HEK293 (cell line): ENCODE results near the gene CEND1.

Experiments
- ATF2 ChIP-seq: fragments of 450-650 bp; formaldehyde crosslinking; IDR thresholded peaks from 2 replicates; pipeline ENCODE4 v1.5.1; 2016; ENCODE audit warnings: missing biosample characterization, missing genetic modification characterization, low read depth
- CTCF ChIP-seq: fragments of 450-650 bp; formaldehyde crosslinking; IDR thresholded peaks from 2 replicates; pipeline ENCODE4 v1.5.1; 2016; ENCODE audit warnings: missing biosample characterization, missing genetic modification characterization
- KLF1 ChIP-seq: fragments of 450-650 bp; formaldehyde crosslinking; IDR thresholded peaks from 2 replicates; pipeline ENCODE4 v1.5.1; 2016; ENCODE audit warnings: missing biosample characterization, missing genetic modification characterization
- KLF17 ChIP-seq: fragments of 450-650 bp; formaldehyde crosslinking; IDR thresholded peaks from 2 replicates; pipeline ENCODE4 v1.5.1; 2016; ENCODE audit warnings: missing biosample characterization, missing genetic modification characterization
- KLF9 ChIP-seq: fragments of 450-650 bp; formaldehyde crosslinking; IDR thresholded peaks from 2 replicates; pipeline ENCODE4 v1.5.1; 2016; ENCODE audit warnings: missing biosample characterization, missing genetic modification characterization, low read depth
- OSR2 ChIP-seq: fragments of 450-650 bp; formaldehyde crosslinking; IDR thresholded peaks from 2 replicates; pipeline ENCODE4 v1.5.1; 2016; ENCODE audit warnings: missing biosample characterization, missing genetic modification characterization
- TSHZ1 ChIP-seq: fragments of 450-650 bp; formaldehyde crosslinking; IDR thresholded peaks from 2 replicates; pipeline ENCODE4 v1.5.1; 2016; ENCODE audit warnings: missing biosample characterization, missing genetic modification characterization, borderline replicate concordance
- ZBTB10 ChIP-seq: fragments of 450-650 bp; formaldehyde crosslinking; IDR thresholded peaks from 2 replicates; pipeline ENCODE4 v1.5.1; 2016; ENCODE audit warnings: missing biosample characterization, missing genetic modification characterization
- ZNF239 ChIP-seq: fragments of 450-650 bp; formaldehyde crosslinking; IDR thresholded peaks from 2 replicates; pipeline ENCODE4 v1.5.1; 2016; ENCODE audit warnings: missing biosample characterization, missing genetic modification characterization
- ZNF341 ChIP-seq: fragments of 450-650 bp; formaldehyde crosslinking; IDR thresholded peaks from 2 replicates; pipeline ENCODE4; 2016; ENCODE audit warnings: low read depth, missing biosample characterization, missing genetic modification characterization
- ZNF530 ChIP-seq: fragments of 450-650 bp; formaldehyde crosslinking; IDR thresholded peaks from 2 replicates; pipeline ENCODE4 v1.5.1; 2016; ENCODE audit warnings: low read depth, missing biosample characterization, missing genetic modification characterization
- ZNF600 ChIP-seq: fragments of 450-650 bp; formaldehyde crosslinking; IDR thresholded peaks from 2 replicates; pipeline ENCODE4 v1.5.1; 2016; ENCODE audit warnings: missing biosample characterization, missing genetic modification characterization
- ZNF645 ChIP-seq: fragments of 450-650 bp; formaldehyde crosslinking; IDR thresholded peaks from 2 replicates; pipeline ENCODE4; 2016; ENCODE audit warnings: missing biosample characterization, missing genetic modification characterization
- ZXDB ChIP-seq: fragments of 450-650 bp; formaldehyde crosslinking; IDR thresholded peaks from 2 replicates; pipeline ENCODE4 v1.5.1; 2016; ENCODE audit warnings: missing biosample characterization, missing genetic modification characterization

Gene CEND1

GRCh38 chr11:762421-763072 is 27.3 kb downstream of the CEND1 start (continued):
- TF ChIP-seq TSHZ1 (tag by site-specific recombination) = no peak
- TF ChIP-seq KLF17 (tag by site-specific recombination) = peak; percentile 56; the same call in 1 of the 2 replicates
- TF ChIP-seq ZXDB = no peak
- peak; percentile 74 for TF ChIP-seq ZNF341
- no peak for TF ChIP-seq OSR2 (tag by site-specific recombination)
- no peak for TF ChIP-seq KLF1
- no peak for TF ChIP-seq ZBTB10 (tag by site-specific recombination)
- TF ChIP-seq ATF2 (tag by site-specific recombination) = no peak
- no peak for TF ChIP-seq ZNF239 (tag by site-specific recombination)
- TF ChIP-seq CTCF = peak; percentile 85
- no peak for TF ChIP-seq KLF9
- TF ChIP-seq ZNF645 (tag by site-specific recombination) = no peak
- no peak for TF ChIP-seq ZNF530 (tag by site-specific recombination)
- peak; percentile 55; the same call in 1 of the 2 replicates for TF ChIP-seq ZNF600 (tag by site-specific recombination)
- TF ChIP-seq, all 188 proteins: peak for 5
